HG03520 (cell line): ENCODE results near the gene MECR.

Experiments
- ATAC-seq: cut with Tn5 transposase; IDR thresholded peaks from one replicate; pipeline ENCODE4 v1.9.1; 2021; ENCODE audit warnings: mild to moderate bottlenecking, moderate library complexity; ENCODE audit not compliant: unreplicated experiment

MECR gene

GRCh38 chr1:29230553-29231378, at the start of gene MECR:
Gene MECR, minus strand, starts transcription at chr1:29230934. Its CDS starts 28 bp downstream, at chr1:29230906.
- peak; percentile 92 for ATAC-seq

DNA sequence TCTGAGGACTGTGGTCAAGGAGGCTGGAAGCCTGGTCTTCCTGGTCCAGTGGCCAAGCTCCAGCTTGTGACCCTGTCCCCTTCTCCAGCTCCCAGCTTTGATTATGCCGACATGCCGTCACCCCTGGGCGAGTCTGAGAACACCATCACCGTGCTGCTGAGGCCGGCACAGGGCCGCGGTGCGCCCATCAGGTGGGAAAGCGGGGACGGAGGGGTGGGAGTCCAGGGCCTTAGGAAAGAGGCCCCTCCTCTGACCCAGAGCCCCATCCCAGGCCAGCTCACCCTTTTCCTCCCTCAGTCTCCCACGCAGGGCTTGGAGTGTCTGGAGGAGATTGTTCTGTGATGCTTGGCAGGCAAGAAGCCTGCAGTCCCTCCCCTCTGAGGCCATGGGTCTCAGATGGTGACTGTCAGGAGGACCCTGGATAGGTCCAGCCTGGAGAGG, 49.2 kb upstream of the MECR start:
- no peak for ATAC-seq

DNA sequence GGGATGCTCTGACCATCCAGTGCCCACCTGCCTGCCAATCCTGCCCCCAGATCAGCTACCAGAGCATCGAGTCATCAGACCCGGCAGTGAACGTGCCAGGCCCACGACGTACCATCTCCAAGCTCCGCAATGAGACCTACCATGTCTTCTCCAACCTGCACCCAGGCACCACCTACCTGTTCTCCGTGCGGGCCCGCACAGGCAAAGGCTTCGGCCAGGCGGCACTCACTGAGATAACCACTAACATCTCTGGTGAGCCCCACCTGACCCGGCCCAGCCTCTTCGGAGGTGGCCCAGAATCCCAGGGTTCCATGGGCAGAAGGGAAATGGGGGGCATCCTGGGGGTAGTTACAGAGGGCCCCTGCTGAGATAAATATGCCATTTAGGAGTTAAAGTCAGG, 48.7 kb upstream of the MECR start:
- ATAC-seq, result no peak

GRCh38 chr1:29278124-29278523, 47.4 kb upstream of the MECR start:
- no peak for ATAC-seq

GRCh38 chr1:29275435-29275834, 44.7 kb upstream of the MECR start:
- no peak for ATAC-seq

DNA sequence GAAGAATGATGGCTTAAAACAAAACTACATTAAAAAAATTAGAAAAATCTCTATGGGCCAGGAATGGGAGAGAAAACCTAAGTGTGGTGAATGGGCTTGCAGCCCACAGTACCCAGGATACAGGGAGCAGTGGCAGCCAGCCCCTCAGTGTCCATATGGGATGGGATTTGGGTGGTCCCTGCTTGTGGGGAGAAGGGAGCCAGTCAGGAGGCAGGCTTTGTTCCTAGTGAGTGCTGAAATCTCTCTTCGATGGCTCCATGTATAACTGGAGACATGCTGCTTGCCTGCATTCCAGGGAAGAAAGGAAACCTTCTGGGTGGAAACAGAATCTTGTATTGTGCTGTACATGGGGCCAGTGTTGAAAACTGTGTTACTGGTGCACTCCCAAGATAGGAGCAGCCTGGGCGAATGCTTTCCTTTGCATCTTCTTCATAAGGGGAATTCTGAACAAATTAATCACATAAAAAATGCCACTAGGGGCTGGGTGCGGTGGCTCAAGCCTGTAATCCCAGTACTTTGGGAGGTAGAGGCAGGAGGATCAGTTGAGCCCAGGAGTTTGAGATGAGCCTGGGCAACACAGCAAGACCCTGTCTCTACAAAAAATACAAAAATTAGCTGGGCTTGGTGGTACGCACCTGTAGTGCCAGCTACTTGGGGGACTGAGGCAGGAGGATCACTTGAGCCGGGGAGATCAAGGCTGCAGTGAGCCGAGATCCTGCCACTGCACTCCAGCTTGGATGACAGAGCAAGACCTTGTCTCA, 41.6 kb upstream of the MECR start:
- ATAC-seq, result no peak

DNA sequence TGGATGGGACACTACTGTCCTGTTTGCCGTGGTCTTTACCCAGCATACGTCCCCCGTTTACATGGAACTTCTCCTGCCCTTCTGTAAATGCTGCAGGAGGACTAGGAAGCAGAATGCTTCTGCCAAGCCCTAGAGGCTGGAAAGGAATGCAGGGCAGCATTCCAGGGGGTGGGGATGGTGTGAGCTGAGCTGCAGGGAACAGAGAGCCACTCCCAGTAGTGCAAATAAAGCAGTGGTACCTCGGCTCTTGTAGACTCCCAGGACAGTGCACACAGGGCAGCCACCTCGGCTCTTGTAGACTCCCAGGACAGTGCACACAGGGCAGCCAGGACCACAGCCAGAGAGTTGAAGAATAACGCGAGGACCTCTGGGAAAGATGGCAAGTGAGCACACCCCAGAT, 41.0 kb upstream of the MECR start:
- no peak for ATAC-seq

DNA sequence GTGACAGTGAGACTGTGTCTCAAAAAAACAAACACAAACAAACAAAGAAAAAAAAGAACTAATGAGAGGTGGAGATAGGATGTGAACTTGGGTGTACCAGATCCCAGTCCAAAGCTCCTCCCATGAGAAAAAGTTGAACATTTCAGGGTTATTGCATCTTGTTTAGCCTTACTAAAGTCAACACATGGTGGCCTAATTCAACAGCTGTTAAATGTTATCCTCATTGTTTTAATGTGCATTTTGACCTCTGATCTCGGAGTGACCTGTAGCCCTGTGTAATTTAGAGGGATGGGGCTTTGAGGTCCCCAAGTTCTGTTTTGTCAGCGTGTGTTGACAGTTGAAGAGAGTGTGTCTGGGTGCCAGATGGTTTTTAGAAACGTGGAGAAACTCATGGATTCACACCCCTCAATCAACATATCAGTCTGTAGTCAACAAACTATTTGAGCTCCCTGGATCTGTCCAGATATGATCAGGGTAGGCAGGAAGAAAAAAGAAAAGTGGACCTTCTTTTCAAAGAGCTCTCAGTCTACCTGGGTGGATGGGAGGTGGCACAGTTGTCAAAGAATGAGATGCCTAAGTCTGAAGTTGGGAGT, 40.3 kb upstream of the MECR start:
- ATAC-seq, result no peak

DNA sequence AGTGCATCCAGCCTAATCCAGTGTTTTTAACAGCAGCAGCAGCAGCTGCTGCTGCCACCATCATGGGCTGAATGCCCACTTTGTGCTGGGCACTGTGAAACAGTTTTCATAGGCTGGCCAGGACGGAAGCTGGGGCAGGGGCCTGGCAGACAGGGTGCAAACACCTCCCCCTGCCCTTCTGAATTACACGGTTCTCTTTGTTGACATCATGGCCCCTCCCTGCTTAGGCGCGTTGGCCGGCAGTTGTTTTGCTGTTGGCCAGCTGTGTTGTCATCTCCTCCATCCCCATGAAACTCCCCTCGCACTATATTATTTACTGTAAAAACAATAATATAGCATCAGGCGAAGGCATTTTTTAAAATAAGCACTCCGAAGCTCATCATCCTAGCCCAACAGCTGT, 38.6 kb upstream of the MECR start:
- no peak for ATAC-seq

- no peak for ATAC-seq
These were observed 36.8 kb upstream of the MECR start for GRCh38 chr1:29267321-29268070.

GRCh38 chr1:29266912-29267311, 36.2 kb upstream of the MECR start:
- no peak for ATAC-seq

DNA sequence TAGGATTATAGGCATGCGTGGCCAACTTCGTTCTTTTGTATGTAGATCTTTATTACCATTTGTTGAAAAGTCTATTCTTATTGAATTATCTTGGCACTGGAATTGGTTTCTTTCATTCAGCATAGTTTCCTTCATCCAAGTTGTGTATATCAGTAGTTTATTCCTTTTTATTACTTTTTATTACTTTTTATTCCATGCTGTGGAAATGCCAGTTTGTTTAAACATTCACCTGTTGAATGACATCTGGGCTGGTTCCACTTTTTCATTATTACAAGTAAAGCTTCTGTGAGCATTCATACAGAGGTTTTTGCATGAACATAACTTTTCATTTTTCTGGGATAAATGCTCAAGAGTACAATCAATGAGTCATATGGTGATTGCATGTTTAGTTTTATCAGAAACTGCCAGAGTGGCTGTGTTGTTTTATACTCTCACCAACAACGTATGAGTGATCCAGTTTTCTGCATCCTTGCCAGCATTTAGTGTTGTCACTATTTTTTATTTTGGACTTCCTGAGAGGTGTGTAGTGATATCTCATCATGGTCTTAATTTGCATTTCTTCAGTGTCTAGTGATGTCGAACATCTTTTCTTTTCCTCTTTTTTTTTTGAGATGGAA, 34.1 kb upstream of the MECR start:
- no peak for ATAC-seq

DNA sequence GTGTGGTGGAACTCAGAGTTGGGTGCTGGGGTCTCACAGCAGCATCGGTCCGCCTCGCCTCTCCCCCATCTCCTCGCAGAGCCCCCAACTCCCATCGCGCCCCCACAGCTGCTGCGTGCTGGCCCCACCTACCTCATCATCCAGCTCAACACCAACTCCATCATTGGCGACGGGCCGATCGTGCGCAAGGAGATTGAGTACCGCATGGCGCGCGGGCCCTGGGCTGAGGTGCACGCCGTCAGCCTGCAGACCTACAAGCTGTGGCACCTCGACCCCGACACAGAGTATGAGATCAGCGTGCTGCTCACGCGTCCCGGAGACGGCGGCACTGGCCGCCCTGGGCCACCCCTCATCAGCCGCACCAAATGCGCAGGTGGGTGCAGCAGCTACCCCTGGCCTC, 29.8 kb upstream of the MECR start:
- no peak for ATAC-seq

- no peak for ATAC-seq
These were observed 29.2 kb upstream of the MECR start for GRCh38 chr1:29259802-29260441.

- no peak for ATAC-seq
These were observed 28.5 kb upstream of the MECR start for GRCh38 chr1:29258976-29259801.

DNA sequence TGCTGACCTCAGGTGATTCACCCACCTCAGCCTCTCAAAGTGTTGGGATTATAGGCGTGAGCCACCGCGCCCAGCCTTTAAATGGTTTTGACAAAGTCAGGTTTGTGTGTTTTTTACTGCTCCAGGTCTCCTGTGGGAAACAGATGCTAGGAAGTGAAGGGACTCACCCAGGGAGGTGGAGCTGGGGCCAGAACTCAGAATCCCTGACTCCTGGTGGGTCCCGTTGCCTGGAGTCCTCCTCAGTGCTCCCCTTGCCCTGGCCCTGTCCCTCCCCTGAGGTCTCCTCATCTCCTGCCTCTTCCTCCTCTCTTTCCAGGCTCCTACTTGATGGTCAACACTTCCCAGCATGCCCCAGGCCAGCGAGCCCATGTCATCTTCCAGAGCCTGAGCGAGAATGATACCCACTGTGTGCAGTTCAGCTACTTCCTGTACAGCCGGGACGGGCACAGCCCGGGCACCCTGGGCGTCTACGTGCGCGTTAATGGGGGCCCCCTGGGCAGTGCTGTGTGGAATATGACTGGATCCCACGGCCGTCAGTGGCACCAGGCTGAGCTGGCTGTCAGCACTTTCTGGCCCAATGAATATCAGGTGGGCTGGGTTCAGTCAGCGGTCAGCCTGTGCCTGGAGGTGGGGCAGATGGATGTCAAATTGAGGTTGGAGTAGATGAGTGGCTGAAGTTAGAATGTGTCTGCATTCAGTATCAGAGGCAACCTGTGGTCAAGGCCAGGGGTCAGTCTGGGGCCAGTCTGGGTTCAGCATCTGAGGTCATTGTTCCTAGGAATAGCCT, 27.6 kb upstream of the MECR start:
- ATAC-seq, result no peak

GRCh38 chr1:29256979-29257804, 26.5 kb upstream of the MECR start:
- no peak for ATAC-seq

- no peak for ATAC-seq
These were observed 25.7 kb upstream of the MECR start for GRCh38 chr1:29256394-29256793.
